T-helper 1 cell treated with Interleukin-12 subunit alpha and Interleukin-12 subunit beta and Interleukin-4 antibody, amounts not matched to agents 30 μg/mL and 1 μg/mL, for 36 hours (primary cell): Measurements from ENCODE around the gene GDPD3.
"Not testable (repeated sequence)": the region's sequence is repeated elsewhere in the genome, so short reads cannot be mapped to it uniquely, and the experiment has no call there.

Source experiments
- H3K27ac Mint-ChIP-seq: one replicate; pipeline ENCODE4 v1.8.0; 2021; ENCODE audit warnings: mild to moderate bottlenecking, mixed read lengths
- H3K27me3 Mint-ChIP-seq: one replicate; pipeline ENCODE4 v1.8.0; 2021; ENCODE audit warnings: low read depth, mixed read lengths
- H3K36me3 Mint-ChIP-seq: one replicate; pipeline ENCODE4 v1.8.0; 2021; ENCODE audit warnings: low read depth, mixed read lengths
- H3K4me1 Mint-ChIP-seq: one replicate; pipeline ENCODE4 v1.8.0; 2021; ENCODE audit warnings: low read depth, mixed read lengths
- H3K4me3 Mint-ChIP-seq: one replicate; pipeline ENCODE4 v1.8.0; 2021; ENCODE audit warnings: mild to moderate bottlenecking, moderate library complexity, mixed read lengths
- H3K9me3 Mint-ChIP-seq: one replicate; pipeline ENCODE4 v1.8.0; 2021; ENCODE audit warnings: mixed read lengths

Gene GDPD3

GRCh38 chr16:30115238-30115637 is 1.9 kb upstream of the GDPD3 start:
- H3K4me1 Mint-ChIP-seq = peaks cover 11% of the 10 kb centered on the region
- H3K36me3 Mint-ChIP-seq = peaks cover 16% of the 10 kb centered on the region
- H3K4me3 Mint-ChIP-seq = no peak overlapping the region
- no peaks in the 10 kb centered on the region for H3K9me3 Mint-ChIP-seq
- H3K27ac Mint-ChIP-seq = no peak overlapping the region
- no peaks in the 10 kb centered on the region for H3K27me3 Mint-ChIP-seq

- not testable (repeated sequence) for H3K27ac Mint-ChIP-seq, H3K27me3 Mint-ChIP-seq, H3K4me3 Mint-ChIP-seq, H3K9me3 Mint-ChIP-seq
- H3K4me1 Mint-ChIP-seq = peaks cover 11% of the 10 kb centered on the region
- peaks cover 16% of the 10 kb centered on the region for H3K36me3 Mint-ChIP-seq
These were observed 1.5 kb upstream of the GDPD3 start for GRCh38 chr16:30114833-30115232.

GRCh38 chr16:30114411-30114810 is 1.1 kb upstream of the GDPD3 start:
- H3K27me3 Mint-ChIP-seq = no peaks in the 10 kb centered on the region

GRCh38 chr16:30113711-30114333 is 485 bp upstream of the GDPD3 start:
- Mint-ChIP-seq H3K9me3 (no peaks in the 10 kb centered on the region), H3K4me3 (no peak overlapping the region), H3K27me3 (no peaks in the 10 kb centered on the region), H3K27ac (no peak overlapping the region), H3K4me1 (peaks cover 11% of the 10 kb centered on the region), H3K36me3 (peaks cover 11% of the 10 kb centered on the region)

More at GRCh38 chr16:30114411-30114810, 1.1 kb upstream of the GDPD3 start:
- peaks cover 14% of the 10 kb centered on the region for H3K36me3 Mint-ChIP-seq
- peaks cover 11% of the 10 kb centered on the region for H3K4me1 Mint-ChIP-seq
- H3K9me3 Mint-ChIP-seq = no peaks in the 10 kb centered on the region
- H3K4me3 Mint-ChIP-seq = no peak overlapping the region
- H3K27ac Mint-ChIP-seq = no peak overlapping the region

- H3K4me3 Mint-ChIP-seq = no peak overlapping the region
- no peak overlapping the region for H3K27ac Mint-ChIP-seq
- H3K36me3 Mint-ChIP-seq = peaks cover 11% of the 10 kb centered on the region
- no peaks in the 10 kb centered on the region for H3K27me3 Mint-ChIP-seq
- peaks cover 11% of the 10 kb centered on the region for H3K4me1 Mint-ChIP-seq
- H3K9me3 Mint-ChIP-seq = no peaks in the 10 kb centered on the region
These were observed 923 bp downstream of the GDPD3 start for GRCh38 chr16:30112197-30113030.

- Mint-ChIP-seq H3K9me3 (no peaks in the 10 kb centered on the region), H3K4me1 (peaks cover 11% of the 10 kb centered on the region), H3K36me3 (peaks cover 15% of the 10 kb centered on the region), H3K27me3 (no peaks in the 10 kb centered on the region), H3K27ac (no peak overlapping the region), H3K4me3 (no peak overlapping the region)
These were observed 2.7 kb downstream of the GDPD3 start for GRCh38 chr16:30110661-30111060.

- Mint-ChIP-seq H3K4me1 (peaks cover 6% of the 10 kb centered on the region), H3K27me3 (no peaks in the 10 kb centered on the region), H3K4me3 (no peak overlapping the region), H3K27ac (no peak overlapping the region), H3K9me3 (no peaks in the 10 kb centered on the region), H3K36me3 (peaks cover 28% of the 10 kb centered on the region)
These were observed 5.1 kb downstream of the GDPD3 start for GRCh38 chr16:30108059-30108850.

- Mint-ChIP-seq H3K36me3 (peaks cover 28% of the 10 kb centered on the region), H3K9me3 (peaks cover 4% of the 10 kb centered on the region), H3K27me3 (no peaks in the 10 kb centered on the region), H3K4me1 (no peaks in the 10 kb centered on the region), H3K4me3 (no peak overlapping the region), H3K27ac (peak overlapping the region; percentile 6)
These were observed 8.8 kb downstream of the GDPD3 start for GRCh38 chr16:30104492-30104891.

GRCh38 chr16:30104090-30104489 is 9.2 kb downstream of the GDPD3 start:
- H3K36me3 Mint-ChIP-seq = peaks cover 28% of the 10 kb centered on the region
- no peak overlapping the region for H3K4me3 Mint-ChIP-seq
- H3K27ac Mint-ChIP-seq = peak overlapping the region; percentile 6
- H3K9me3 Mint-ChIP-seq = peaks cover 4% of the 10 kb centered on the region
- H3K4me1 Mint-ChIP-seq = no peaks in the 10 kb centered on the region
- H3K27me3 Mint-ChIP-seq = no peaks in the 10 kb centered on the region

GRCh38 chr16:30096862-30097563 is 16.3 kb downstream of the GDPD3 start:
- Mint-ChIP-seq H3K36me3 (peaks cover 33% of the 10 kb centered on the region), H3K27ac (peak overlapping the region; percentile 85), H3K9me3 (peaks cover 25% of the 10 kb centered on the region), H3K4me3 (peak overlapping the region; percentile 54), H3K27me3 (no peaks in the 10 kb centered on the region), H3K4me1 (peaks cover 22% of the 10 kb centered on the region)

GRCh38 chr16:30096105-30096861 is 17.1 kb downstream of the GDPD3 start, which contains the start of gene YPEL3:
Gene YPEL3 (minus strand): TSS chr16:30096213. CDS start chr16:30095482, 731 bp downstream.
- H3K9me3 Mint-ChIP-seq = peaks cover 25% of the 10 kb centered on the region
- H3K27ac Mint-ChIP-seq = peak within 1 kb of the TSS; percentile 85
- peaks cover 33% of the 10 kb centered on the region for H3K36me3 Mint-ChIP-seq
- H3K4me3 Mint-ChIP-seq = peak within 1 kb of the TSS; percentile 88
- H3K27me3 Mint-ChIP-seq = no peaks in the 10 kb centered on the region
- peaks cover 25% of the 10 kb centered on the region for H3K4me1 Mint-ChIP-seq

- H3K9me3 Mint-ChIP-seq = peaks cover 22% of the 10 kb centered on the region
- peaks cover 33% of the 10 kb centered on the region for H3K36me3 Mint-ChIP-seq
- H3K4me1 Mint-ChIP-seq = peaks cover 27% of the 10 kb centered on the region
- peak overlapping the region; percentile 88 for H3K4me3 Mint-ChIP-seq
- H3K27me3 Mint-ChIP-seq = no peaks in the 10 kb centered on the region
- H3K27ac Mint-ChIP-seq = peak overlapping the region; percentile 84
These were observed 17.9 kb downstream of the GDPD3 start for GRCh38 chr16:30095166-30096078.
